HS-27A (cell line): ENCODE data around the gene SLC9A3.

ENCODE experiments used
- DNase-seq: peaks from one replicate; pipeline ENCODE4 v3.0.0-alpha.2; 2012; ENCODE audit warnings: low read depth, missing footprints

Gene SLC9A3

DNA sequence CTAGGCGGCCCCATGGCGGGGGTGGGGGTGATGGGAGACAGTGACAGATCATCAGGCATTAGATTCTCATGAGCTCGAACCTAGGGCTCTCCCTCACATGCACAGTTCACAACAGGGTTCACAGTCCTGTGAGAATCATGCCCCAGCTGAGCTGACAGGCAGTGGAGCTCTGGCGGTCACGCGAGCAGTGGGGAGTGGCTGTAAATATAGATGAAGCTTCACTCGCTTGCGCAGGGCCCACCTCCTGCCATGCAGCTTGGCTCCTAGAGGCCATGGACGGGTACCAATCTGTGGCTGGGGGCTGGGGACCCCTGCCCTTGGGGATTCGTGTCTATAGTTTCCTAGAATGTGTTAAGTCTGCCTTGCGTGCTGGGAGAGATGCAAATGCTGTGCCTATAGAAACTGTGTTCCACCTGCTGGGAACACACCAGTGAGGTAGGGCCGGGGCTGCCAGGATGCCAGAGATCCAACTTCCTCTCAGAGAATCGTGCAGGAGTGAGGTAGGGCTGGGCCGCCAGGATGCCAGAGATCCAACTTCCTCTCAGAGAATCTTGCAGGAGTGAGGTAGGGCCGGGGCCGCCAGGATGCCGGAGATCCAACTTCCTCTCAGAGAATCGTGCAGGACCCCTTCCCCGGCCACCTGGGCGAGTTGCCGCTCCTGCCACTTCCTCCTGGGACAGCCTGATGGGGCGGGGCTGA, 95.3 kb downstream of the SLC9A3 start:
- no peak for DNase-seq

DNA sequence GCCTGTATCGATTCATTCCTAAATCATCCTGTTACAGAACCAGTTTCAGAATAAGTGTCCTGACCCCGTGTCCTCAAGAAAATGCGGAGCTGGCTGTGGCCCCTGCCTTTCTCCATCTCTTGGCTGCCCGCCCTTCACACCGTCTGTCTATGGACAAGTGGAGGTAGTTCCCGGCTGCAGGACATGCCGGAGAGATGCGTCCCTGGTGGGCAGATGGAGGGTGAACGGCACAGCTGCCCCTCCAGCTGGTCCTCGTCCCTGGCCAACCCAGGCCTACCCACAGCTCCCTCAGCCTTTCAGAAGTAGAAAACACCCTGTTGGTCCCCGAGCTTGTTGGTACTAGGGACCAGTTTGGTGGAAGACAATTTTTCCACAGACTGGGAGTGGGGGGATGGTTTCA, 96.0 kb downstream of the SLC9A3 start:
- no peak for DNase-seq

DNA sequence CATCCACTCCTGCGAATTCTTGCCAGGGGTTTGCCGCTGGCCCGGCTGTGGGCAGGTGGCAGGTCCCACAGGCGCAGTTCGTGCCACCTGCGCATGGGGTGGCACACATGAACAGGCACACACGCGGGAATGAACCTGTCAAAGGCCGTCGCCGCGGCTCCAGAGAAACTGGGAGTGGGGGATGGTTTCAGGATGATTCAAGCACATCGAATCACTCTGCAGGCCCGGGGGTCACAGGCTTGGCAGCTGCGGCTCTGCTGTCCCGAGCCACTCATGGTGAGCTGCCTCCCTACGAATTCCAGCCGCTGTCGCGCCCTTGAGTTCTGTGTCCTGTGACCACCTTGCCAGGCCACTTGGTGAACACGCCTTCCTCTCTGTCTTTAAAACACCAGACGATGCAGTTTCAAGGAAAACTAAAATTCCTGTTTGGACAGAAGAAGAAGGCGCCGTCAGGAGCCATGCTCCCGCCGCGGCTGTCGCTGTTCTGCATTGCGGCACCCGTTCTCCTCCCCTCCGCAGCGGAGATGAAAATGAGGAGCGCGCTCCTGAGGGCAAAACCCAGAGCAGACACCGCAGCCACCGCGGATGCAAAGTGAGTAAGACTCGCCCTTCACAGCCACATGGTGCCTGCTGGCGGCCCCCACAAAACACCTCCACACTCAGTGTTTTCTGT, 96.7 kb downstream of the SLC9A3 start:
- no peak for DNase-seq

DNA sequence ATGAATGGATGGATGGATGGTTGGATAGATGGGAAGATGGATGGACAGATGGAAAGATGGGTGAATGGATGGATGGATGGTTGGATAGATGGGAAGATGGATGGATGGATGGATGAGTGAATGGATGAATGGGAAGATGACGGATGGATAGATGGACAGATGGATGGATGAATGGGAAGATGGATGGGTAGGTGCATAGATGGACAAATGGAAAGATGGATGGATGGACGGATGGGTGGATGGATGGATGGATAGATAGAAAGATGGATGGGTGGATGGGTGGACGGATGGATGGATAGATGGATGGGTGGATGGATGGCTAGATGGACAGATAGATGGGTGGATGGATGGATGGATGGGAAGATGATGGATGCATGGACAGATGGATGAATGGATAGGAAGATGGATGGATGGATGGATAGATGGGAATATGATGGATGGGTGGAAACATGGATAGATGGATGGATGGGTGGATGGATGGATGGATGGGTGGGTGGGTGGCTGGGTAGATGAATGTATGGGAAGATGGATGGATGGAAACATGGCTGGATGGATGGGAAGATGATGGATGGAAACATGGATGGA, 97.8 kb downstream of the SLC9A3 start:
- no peak for DNase-seq

DNA sequence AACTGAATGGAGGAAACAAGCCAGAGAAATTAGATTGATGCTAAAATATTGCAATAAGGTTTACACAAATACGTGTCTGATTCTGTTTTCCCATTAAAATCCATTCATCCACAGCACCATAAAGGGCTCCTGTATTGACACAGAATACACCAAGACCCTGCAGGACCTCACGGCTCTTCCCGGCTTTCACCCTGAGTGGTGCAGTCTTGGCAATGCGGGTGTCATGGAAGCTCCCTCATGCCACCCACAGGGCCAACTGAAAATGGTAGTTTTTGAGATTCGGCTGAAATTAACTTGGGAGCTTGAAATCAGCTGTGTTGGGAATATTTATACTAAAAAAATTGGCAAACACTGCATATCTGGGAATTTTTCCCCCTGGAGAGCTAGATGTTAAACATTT, 98.5 kb downstream of the SLC9A3 start:
- DNase-seq = no peak

DNA sequence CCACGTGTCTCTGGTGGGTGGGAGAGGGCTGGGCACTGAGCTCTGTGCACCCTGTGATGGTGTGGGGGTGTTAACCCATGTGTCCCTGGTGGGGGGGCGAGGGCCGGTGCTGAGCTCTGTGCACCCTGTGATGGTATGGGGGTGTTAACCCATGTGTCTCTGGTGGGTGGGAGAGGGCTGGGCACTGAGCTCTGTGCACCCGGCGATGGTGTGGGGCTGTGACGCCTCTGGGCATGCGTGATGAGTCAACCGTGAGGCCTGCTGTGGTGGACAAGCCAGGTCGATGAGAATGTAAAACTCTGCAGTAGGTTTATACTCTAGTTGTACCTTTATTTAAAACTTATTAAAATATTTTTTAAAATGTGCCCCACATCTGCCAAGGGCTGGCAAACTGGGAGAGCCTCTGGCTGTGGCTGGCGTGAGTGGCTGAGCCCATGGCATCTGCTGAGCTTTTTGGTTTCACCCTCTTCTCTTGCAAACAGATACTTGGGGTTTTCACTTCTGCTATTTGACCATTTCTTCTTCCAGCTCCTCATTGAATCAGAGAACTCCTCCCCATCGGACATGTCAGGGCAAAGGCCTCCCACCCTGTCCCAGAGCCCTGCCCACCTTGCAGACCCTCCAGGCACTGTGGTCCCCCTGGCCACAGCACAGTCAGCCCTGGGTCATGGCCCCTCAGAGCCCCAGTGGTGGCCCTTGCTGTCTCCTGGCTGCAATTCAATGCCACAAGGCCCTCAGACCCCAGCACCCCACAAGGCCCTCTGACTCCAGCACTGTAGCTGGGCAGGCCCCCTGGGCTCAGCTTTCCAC, 99.7 kb downstream of the SLC9A3 start:
- no peak for DNase-seq

DNA sequence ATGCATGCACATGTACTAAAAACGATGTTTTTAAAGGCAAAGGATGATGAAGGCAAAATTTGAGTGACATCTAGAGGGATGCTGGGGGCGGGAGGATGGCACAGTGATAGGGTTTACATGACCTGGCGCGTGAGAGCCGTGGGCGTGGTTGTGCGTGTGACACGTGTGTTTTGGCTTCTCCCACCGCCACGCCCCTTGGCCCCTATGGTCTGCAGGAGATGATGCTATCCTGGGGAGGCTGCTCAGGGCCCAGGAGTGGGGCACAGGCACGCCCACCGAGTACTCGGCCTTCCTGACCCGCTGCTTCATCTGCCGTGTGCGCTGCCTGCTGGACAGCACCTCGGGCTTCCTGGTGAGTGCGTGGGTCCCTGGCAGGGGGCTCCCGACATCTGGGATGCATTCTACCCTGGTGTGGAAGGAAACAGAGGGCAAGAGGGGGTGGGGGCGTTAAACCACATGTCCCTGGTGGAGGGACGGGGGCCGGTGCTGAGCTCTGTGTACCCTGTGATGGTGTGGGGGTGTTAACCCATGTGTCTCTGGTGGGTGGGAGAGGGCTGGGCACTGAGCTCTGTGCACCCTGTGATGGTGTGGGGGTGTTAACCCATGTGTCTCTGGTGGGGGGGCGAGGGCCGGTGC, 100.5 kb downstream of the SLC9A3 start:
- no peak for DNase-seq

DNA sequence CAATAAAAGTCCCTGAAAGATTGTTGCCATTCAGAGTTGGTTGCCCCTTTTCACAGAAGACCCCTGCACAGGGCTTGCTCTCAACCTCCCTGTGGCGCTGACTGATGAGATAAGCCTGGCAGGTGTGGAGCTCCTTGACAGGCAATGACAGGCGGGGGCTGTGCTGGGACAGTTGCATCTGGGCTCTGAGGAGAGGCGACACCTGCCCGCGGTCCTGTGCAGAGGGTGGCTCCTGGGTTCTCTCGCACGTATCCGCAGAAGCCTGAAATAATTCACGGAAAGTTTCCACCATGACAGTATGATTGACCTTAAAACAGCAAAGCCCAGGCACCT, 101.0 kb downstream of the SLC9A3 start:
- no peak for DNase-seq

DNA sequence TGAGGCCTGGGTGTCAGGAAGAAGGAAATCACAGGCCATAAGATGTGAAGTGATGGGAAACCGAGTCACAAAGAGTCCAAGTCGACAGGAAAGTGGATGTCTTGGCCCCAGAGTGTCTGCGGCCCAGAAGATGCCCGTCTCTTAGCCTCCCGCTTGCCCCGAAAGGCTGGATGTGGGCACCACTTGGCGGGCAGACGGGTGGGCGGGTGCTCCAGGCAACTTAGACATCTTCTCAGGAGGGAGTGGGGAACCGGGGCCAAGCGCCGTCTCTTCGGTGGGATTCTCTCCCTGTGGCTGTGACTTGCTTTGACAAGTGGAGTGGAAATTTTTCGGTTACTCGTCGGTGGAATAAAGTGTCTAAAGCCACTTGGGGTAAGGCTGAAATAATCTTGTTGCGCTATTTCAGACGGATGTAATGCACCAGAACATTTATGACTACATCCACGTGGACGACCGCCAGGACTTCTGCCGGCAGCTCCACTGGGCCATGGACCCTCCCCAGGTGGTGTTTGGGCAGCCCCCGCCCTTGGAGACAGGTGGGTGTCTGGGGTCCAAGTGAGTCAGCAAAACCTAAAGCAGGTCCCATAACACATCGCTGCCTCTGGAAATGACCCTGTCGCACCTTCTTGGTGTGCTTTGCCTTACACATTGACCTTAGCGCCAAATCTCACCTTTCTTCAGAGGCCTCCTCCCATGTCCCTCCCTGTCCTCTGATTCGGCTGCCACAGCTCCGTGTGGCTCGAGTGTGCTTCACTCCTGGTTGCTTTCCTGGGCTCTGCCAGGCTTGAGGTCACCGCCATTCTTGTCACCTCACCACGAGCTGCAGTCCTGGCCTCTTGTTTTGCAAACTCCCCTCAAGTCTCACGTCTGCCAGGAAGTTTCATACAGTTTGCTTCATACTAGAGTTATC, 101.7 kb downstream of the SLC9A3 start:
- DNase-seq = no peak

DNA sequence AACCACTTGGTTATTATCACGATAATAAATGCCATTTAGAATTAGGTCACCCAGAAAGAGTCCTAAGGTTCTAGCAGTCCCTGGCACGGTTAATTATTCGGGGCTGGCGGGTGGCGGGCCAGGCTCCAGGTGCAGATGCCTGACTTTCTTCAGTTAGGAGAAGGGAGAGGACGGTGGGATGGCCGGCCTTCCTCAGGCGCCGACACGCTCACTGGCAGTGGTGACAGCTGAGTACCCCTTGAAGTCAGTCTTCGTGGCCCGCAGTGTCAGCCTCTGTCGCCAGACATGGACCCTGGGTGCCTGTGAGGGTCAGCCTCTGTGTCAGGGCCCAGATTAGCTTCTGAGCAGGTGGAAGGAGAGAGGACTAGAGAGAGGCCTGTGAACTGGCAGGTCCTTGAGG, 102.3 kb downstream of the SLC9A3 start:
- no peak for DNase-seq

DNA sequence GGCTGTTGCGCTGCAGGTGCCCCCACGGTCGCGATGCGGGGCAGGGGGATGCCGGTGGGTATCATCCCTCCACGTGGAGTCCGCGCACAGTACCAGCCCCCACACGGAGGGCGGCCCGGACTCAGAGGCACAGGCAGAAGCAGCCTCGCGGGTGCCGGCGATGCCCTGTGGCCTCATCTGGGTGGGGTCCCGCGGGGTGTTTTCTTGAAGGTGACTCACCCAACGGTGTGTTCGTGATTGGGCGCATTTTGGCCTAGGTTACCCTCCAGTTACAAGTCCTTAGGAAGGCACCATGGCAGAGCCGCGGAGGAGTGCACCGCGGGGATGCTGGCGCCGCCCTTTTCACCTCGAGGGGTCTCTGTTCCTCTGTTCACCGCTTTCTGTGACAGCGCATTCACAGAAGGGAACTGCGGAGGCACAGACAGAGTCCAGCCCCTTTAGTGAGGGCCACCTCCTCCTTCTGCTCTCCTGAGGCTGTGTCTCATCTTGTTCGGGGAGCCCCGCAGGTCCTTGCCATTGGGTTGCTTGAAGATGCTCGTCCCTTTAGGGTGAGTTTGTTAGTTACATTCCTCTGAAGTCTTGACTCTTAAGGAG, 102.9 kb downstream of the SLC9A3 start:
- DNase-seq = no peak

DNA sequence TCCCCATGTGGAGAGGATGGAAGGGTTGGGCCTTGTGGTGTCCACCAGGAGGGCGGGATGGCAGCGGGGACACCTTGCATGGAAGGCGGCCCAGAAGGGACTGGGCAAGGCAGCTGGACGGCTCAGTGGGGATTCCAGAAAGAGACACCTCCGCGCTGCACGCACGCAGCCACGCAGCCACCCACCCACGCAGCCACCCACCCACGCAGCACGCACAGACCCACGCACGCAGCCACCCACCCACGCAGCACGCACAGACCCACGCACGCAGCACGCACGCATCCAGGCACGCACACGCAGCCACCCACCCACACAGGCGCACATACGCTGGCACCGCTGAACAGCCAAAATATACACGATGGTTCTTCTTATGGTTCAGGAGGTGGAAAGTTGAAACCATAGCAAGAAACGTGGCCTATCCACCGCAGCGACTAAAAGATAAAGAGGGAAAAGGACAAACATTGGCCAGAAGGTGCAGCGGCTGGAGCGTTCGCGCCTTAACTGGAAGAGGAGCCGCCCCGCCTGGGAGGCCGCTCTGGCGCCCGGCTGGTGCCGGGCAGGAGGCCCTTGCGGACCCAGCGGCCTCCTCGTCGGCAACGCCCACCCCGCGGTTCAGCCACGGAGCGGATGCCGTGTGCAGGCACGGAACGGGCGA, 103.5 kb downstream of the SLC9A3 start:
- DNase-seq = no peak
